ENCODE measurements around the gene GRK4.

The GRK4 gene

GRCh38 chr4:2946812-2947600 is 16.4 kb upstream of the GRK4 start (continued):
- no peak for TF ChIP-seq ZNF26 (tag by site-specific recombination; IDR thresholded peaks at IDR 0.05)
- no peak for TF ChIP-seq KLF16 (tag by site-specific recombination; IDR thresholded peaks at IDR 0.05)
- TF ChIP-seq ZFP69B (tag by site-specific recombination; IDR thresholded peaks at IDR 0.05): no peak

DNA sequence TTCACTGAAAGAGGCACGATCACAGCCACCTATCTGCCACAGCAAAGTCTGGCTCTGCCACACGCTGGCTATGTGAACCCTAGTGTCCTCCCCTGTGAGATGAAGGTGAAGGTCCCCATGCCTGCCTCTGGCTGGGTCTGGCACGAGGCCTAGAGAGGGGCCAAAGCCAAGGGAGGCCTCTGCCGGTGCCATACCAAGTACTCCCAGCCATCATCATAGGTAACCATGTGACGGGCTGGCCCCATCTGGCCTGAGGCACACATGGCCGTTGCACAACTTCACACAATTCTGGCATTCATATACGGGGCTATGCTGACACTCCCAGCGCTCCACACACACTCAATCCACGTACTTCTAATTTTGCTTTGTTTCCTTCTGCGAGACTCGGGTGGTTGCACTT is 15.4 kb upstream of the GRK4 start:
- Histone ChIP-seq H3K4me1 (ENCODE audit: control insufficient read depth, insufficient read depth, low read length) (no peaks in the 10 kb centered on the region), H3K9me3 (ENCODE audit: control insufficient read depth, insufficient read depth, low read depth, low read length) (no peaks in the 10 kb centered on the region), H3K36me3 (ENCODE audit: control insufficient read depth in 2 of 2, insufficient read depth in 1 of 2, low read length in 2 of 2) (peaks cover 0 to 99% of the 10 kb centered on the region in 2 experiments), H3K4me3 (ENCODE audit: low read depth, low read length) (no peak overlapping the region), H3K27ac (ENCODE audit: extremely low read depth, low read depth, low read length) (no peak overlapping the region)
- ChIA-PET POLR2A (interaction anchor here (0.9 kb wide), 1 partner anchor 16 kb away, joined by 3 read pairs; the partner anchor contains the start of genes GRK4 and NOP14), CTCF (interaction anchor here (1.1 kb wide), 1 partner anchor 11 kb away, joined by 3 read pairs; no protein-coding TSS in a partner anchor)
- no peak for TF ChIP-seq ZNF16 (tag by site-specific recombination; IDR thresholded peaks at IDR 0.05; ENCODE audit: low read depth)
- no peak for TF ChIP-seq ZNF747 (tag by site-specific recombination; IDR thresholded peaks at IDR 0.05)
- no peak for TF ChIP-seq ZNF280D (tag by site-specific recombination; IDR thresholded peaks at IDR 0.05)
- TF ChIP-seq, protein P1, sequence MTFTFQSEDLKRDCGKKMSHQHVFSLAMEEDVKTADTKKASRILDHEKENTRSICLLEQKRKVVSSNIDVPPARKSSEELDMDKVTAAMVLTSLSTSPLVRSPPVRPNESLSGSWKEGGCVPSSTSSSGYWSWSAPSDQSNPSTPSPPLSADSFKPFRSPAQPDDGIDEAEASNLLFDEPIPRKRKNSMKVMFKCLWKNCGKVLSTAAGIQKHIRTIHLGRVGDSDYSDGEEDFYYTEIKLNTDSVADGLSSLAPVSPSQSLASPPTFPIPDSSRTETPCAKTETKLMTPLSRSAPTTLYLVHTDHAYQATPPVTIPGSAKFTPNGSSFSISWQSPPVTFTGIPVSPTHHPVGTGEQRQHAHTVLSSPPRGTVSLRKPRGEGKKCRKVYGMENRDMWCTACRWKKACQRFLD (tag by site-specific recombination; IDR thresholded peaks at IDR 0.05): no peak
- TF ChIP-seq ZNF621 (tag by site-specific recombination; IDR thresholded peaks at IDR 0.05): no peak

DNA sequence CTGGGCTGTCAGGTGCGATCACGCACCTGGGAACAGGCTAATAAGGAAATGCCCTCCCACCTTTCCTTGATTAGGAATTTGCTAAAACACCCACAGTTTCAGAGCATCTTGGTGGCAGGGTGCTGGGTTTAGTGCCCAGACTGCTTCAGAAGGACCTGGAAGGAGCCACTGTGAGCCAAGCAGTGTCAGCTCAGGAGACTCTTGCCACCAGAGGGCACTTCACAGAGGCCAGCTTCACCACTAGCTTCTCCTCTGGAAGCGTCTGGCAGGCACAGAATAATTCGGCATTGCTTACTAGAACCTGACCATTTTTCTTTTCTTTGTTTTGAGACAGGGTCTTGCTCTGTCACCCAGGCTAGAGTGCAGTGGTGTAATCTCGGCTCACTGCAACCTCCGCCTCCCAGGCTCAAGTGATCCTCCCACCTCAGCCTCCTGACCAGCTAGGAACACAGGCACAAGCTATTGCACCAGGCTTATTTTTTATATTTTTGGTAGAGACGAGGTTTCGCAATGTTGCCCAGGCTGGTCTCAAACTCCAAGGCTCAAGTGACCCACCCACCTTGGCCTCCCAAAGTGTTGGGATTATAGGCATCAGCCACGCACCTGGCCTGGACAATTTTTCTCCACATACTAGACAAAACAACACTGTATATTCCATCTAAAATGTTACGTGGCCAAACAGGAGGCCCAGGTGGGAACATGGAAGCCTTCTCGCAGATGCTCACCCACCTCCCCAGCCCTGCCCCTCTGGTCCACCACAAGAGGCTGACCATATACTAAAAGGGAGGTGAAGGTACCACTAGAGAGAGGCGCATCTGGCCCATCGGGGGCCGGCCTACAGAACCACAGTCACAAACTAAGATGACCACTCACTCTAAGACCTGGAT is 14.2 kb upstream of the GRK4 start:
- H3K27ac ChIP-seq (ENCODE audit: extremely low read depth, low read depth, low read length): no peak overlapping the region
- ChIA-PET CTCF (interaction anchor here (1.1 kb wide), 2 partner anchors 12 to 88 kb away, joined by 3 to 5 read pairs; no protein-coding TSS in a partner anchor), POLR2A (interaction anchor here (0.9 kb wide), 1 partner anchor 14 kb away, joined by 3 read pairs; the partner anchor contains the start of genes GRK4 and NOP14)
- no peaks in the 10 kb centered on the region for H3K4me1 ChIP-seq (ENCODE audit: control insufficient read depth, insufficient read depth, low read length)
- H3K36me3 ChIP-seq (ENCODE audit: control insufficient read depth in 2 of 2, insufficient read depth in 1 of 2, low read length in 2 of 2): peaks cover 0 to 99% of the 10 kb centered on the region in 2 experiments
- TF ChIP-seq ZNF600 (tag by site-specific recombination; IDR thresholded peaks at IDR 0.05) (no peak), GLIS2 (tag by site-specific recombination; IDR thresholded peaks at IDR 0.05) (no peak), ZNF350 (tag by site-specific recombination; IDR thresholded peaks at IDR 0.05) (no peak), ZNF664 (tag by site-specific recombination; IDR thresholded peaks at IDR 0.05) (no peak), HIC1 (tag by site-specific recombination; IDR thresholded peaks at IDR 0.05) (no peak), ZNF391 (tag by site-specific recombination; IDR thresholded peaks at IDR 0.05; ENCODE audit: borderline replicate concordance, low read depth) (no peak)
- H3K4me3 ChIP-seq (ENCODE audit: low read depth, low read length): no peak overlapping the region
- no peaks in the 10 kb centered on the region for H3K9me3 ChIP-seq (ENCODE audit: control insufficient read depth, insufficient read depth, low read depth, low read length)

All from HEK293 (cell line).